HG03342 (cell line): Measurements from ENCODE around the gene DUSP28.

Source experiments
- ATAC-seq: cut with Tn5 transposase; IDR thresholded peaks from one replicate; pipeline ENCODE4 v1.9.1; 2021; ENCODE audit warnings: mild to moderate bottlenecking, moderate library complexity; ENCODE audit not compliant: unreplicated experiment

DUSP28 gene

DNA sequence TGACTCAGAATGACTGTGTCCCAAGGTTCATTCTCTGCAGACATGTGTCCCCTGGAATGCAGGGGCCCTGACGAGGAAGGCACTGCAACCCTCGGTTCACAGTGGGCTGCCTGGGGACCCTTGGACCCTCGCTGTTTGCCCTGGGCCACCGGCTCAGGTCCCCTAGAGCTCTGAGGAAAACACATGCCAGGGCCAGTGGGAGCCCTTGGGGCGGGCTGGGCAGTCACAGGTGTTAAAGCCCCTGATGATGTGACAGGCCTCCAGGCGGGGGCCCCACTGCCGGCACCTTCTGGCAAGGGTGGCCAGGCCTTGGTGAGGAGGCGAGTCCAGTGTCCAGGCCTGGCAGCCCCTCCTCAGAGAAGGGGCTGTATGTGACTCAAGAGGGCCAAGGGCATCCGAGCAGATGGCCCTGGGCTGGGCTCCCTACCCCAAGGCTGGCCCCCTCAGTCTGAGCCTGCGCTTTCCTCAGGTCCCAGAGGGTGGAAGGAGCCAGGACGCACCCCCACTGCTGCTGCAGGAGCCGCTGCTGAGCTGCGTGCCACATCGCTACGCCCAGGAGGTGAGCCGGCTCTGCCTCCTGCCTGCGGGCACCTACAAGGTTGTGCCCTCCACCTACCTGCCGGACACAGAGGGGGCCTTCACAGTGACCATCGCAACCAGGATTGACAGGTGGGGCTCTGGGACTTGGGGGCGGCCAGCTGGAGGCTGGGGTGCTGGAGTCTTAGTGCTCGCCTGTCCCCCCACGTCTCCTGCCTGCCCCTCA is 37.4 kb downstream of the DUSP28 start:
- no peak for ATAC-seq

DNA sequence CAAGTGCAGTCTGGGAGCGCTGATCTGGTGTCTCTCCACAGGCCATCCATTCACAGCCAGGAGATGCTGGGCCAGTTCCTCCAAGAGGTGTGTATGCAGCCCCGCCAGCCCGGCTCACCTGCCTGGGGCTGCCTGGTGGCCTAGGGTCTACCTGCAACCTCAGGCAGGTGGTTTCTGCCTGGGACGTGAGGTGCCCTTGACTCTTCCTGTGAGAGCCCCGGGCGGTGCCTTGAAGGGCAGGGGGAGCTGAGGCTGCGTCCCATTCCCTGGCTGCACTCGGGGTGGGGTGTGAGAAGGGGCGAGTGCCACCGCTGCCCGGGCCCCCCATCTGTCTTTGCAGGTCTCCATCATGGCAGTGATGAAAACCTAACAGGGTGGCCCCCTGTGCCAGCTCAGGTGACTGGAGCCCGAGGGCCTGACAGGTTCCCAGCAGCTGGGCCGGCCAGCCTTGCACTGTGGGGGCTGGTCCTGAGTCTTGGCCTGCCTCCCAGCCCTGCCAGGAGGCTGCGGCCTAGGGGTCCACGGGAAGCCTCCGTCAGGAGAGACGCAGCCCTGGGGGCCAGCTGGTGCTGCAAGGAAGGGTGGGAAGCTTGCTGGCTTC is 38.3 kb downstream of the DUSP28 start:
- ATAC-seq, result no peak

DNA sequence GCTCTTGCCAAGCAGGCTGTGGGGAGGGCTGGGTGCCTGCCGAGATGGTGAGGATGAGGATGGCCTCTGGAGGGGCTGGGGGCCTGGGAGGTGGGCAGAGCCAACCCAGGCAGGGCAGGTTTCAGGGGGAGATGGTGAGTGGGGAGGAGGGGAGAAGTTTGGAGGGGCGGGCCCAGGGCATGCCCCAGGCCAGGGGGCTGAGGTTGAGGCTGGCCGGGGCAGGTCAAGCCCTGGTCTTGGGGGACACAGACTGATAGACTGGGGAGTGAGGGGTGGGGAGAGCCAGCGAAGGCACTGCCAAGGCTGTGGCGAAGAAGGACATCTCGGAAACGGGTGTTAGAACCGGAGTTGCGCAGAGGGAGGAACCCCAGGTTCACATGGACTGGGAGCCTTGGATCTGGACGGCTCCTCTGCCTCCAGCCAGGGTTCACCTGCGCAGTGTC is 39.0 kb downstream of the DUSP28 start:
- no peak for ATAC-seq

DNA sequence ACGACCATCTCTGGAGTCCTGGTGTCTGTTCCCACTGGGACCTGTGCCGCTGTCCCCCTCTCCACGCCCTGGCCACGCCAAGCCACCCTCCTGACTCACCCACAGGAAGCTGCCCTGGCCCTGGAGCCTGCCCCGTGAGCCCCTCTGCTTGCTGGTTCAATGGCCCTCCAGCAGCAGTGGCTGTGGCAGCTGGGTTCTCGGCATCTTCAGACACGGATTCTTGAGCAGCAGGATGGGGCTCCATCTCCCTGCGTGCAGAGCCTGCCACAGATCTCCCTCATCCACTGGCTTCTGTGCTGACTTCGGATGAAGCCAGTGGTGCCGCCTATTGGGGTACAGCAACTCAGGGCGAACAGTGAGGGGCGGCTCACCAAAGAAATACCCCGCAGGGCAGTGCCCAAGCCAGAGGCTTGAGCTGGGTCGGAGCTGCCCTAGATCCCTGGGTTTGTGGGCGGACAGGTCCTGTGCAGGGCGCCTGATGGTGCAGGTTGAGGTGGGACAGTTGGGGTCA is 40.3 kb downstream of the DUSP28 start:
- ATAC-seq, result no peak

DNA sequence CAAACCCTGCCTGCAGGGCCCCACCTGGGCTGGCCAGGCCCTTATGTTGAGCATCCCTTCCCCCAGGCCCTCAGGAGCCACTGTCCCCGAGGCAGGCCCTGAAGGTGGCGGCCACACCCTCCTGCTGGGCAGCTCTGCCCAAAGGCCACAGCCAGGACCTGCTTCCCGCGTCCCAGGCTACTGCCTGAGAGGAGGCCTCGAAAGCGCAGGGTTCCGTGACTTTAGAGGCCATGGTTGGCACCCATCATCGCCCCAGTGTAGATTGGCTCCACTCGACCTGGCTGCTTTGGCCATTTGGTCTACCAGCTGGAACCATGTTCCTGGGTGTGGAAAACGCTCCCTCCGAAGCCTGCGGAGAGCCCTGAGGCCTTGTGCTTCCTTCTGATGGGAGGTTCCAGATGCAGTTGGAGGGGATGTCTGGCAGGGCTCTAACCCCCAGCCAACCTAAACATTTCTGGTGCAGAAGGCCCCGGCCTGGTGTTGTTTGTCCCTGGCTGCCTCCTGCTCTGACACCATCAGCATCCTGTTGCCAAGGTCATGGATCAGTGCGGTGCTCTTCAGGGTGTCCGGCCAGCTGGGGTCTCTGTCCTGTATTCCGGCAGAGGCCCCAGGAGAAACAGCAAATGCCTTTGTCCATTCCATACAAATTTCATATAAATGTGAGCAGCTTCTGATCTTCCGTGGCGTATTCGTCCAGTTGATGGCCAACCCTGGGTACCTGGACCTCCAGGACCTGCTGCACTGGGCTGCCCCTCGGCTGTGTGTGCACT is 41.1 kb downstream of the DUSP28 start:
- ATAC-seq, result no peak

DNA sequence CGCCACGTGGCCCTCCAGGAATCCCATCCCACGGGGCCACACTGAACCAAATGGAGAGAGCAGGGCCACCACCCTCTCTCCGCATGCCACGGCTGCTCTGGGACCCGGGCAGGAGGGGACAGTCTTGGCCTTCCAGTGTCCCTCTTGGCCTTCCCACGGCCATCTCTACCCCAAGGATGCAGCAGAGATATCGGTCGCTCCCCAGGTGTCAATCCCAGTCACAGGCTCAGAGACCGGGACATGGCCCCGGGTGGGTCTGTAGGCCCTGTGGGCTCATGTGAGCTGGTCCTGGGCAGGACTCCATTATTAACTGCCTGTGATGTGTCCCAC is 41.6 kb downstream of the DUSP28 start:
- ATAC-seq, result no peak

DNA sequence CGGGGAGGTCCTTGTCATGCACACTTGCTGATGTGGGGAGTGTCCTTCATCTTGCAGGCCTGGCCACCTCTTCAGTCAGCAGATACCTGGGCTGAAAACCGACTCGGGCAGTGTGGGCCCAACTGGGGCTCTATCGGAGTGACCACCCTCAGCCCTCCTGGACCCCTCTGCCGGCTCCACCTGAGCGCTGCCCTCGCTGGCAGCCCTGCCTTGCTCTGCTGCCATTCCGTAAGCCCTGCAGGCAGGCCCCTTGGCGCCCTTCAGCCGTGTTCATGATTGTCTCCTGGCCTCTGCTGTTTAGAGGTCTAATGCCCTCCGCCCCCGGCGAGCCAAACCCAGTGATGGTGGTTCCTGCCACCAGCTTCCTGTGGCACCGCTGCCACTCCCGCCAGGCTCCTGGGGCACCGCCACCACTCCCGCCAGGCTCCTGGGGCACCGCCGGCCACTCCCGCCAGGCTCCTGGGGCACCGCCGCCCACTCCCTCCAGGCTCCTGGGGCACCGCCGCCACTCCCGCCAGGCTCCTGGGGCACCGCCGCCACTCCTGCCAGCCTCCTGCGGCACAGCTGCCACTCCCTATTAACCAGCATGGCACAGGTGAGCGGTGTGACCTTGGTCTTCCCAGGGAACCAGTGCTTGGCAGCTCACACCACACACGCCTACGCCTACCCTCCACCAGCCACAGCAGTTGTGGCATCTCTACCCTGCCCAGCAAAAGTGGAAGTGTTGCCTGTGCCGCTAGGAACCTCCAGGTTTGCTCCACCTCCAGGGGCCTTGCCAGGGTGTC is 42.3 kb downstream of the DUSP28 start:
- ATAC-seq, result no peak

DNA sequence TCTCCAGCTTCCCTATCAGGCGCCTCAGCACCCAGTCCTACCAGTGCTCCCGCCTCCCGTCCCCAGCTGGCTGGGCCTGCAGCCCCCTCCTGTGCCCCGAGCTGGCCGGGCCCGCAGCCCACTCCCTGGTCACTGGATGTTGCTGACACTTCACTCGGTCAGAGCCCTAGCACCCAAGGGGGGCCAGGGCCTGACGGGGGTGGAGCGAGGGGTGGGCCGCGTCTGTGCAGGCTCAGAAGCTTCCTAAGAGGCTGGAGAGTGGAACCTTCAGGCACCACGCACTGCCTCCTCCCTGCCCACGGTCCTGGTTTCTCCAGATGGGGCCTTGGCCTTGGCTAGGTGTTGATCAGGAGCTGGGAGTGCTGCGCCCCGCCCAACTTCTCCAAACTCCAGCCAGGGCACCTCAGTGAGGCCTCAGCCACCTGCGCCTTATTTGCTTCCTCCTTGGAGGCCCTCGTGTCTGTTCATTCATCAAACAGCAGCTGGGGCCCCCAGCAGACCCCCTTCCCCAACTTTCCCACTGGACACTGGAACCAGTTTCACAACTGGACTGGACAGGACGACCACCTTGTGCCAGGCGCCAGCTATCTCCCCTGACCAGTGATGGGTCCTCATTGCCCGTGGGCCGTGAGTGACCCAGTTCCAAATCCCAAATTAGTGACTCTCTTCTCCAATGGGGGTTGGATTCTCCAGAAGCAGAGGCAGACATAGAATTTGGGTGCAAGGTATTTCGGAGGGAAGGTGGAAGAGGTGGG is 43.1 kb downstream of the DUSP28 start:
- no peak for ATAC-seq

DNA sequence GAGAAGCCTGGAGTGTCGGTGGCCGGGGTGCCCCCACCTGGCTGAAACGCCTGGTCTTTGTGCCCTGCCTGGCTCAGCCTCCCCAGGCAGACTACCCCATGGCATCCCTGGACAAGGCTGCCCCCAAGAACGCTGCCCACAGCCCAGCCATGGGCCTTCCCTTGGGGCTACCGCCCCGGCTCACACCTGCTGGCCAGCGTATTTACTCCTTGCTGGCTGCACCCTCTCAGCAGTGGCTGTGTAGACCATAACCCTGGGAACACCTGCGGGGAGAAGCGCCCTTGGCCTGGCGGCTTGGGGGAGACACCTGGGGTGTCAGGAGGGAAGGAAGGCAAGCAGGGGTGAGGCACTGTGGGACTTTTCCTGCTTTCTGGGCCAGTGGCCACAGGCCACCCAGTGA is 43.7 kb downstream of the DUSP28 start:
- no peak for ATAC-seq

DNA sequence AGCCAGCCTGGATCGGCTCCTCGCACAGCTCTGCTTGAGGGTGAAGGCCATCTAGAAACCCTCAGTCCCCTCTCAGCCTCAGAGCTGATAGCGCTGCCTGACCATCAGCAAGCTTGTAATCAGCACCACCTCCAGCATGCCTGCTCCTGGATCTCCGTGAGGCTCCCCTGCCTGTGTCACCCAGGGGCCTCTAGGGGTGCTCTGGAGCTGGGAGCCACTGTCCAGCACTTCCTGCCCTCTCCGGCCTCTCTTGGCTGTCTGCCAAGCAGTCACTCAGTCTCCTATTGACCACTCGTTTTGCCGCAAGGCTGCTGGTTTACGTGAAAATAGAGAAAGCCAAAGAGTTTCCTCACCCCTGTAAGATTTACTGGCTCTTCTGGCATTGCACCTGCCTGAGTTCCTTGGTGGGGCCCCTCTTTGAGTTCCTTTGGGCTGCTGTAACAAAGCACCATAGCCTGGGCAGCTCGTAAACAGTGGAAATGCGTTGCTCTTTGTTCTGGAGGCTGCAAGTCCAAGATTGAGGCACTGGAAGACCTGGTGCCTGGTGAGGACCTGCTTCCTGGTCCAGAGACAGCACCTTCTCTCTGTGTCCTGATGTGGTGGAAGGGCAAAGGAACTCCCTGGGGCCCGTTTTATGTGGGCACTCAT is 44.3 kb downstream of the DUSP28 start:
- ATAC-seq, result no peak

DNA sequence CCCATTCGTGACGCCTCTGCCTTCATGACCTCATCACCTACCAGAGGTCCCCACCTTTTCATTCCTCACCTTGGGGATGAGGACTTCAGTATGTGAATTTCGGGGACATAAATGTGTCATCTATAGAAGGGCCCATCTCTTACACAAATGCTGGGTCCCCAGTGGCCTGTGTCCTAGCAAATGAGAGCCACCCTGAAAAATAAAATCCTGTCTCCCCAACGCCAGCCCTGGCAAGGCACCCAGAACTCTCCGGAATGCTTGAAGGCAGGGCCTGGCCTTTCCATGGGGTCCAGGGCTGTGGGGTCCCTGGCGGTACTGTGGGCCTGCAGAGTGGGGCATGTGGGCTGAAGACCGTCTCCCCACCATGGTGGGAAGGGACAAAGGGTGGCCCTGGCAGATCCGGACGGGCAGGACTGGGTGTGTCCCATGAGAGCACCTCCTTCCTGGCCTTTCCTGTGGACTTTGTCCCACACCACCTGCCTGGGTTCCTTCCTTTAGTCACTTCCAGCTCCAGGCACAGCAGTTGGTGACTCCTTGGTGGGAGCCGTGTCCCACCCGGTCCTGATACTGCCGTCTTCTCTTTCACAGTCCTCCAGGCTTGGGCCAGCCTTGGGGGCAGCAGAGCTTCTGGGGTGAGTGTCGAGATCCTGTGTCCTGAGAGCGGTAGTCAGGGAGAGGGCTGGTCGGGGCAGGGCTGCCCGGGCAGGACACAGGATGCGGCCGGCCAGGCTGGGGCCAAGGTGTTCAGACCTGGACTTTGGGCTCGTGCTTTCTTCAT is 45.0 kb downstream of the DUSP28 start:
- ATAC-seq, result no peak

DNA sequence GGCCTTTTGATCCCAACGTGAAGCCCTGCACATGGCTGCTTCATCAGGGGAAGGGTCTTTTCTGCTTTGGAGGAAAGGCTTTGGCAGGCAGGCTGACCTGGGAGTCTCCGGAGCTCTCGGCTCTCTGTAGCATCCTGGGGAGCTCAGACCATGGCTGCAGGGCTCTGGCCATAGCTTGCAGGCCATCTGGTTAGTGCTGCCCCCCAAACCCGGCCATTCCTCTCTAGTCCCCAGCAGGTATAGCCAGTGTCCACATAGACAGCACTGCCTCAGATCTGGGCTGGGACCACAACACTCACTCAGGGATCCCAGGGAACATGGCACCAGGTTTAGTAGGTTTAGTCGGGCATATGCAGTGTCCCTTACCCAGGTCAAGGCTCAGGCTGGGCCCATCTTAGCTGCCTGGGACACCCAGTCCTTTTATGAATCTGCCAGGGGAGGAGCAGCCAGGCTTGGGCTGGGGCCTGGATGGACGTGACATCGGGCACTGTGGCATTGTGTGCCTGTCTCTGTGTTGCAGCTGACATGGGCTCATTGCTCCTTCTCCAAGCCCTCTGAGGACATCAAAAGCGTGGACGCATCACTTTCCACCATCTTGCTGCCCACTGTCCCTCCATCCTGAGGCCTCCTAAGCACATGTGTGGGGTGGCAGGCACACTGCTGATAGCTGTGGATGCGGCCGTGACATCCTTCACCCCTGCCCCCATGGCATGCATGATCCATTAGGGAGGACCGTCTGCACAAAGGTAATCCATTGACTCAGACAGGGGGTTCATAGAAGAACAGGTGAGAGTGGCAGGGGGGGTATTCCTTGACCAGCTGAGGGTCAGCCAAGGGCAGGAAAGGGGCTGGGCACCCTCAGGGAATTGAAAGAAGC is 45.9 kb downstream of the DUSP28 start:
- no peak for ATAC-seq

DNA sequence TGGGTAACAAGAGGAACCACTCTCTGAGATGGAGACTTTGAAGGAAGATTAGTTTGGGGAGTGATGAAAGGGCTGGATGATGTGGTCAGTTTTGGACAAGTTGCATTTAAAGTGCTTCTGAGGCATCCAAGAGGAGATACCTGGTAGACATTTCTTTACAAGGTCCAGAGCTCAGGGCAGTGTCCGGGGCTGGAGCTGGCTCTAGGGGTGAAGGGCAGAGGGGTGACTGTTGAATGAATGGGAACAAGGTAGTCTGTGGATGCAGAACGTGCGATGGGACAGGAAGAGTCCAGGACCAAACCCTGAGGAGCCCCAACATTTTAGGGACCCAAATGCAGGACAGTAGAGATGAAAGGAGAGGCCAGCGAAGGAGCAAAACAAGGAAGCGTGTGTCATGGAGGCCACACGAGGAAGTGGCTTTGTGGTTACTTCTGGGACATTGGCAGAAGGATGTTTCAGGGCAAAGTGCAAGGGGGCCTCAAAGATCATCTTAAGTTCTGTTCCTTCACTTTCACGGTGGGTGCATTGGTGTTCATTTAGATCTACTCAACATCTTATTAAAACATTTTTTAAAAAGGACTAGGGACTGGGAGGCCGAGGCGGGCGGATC is 51.5 kb downstream of the DUSP28 start:
- no peak for ATAC-seq
